C4-2B (cell line): ENCODE measurements around the gene TM7SF2.

ENCODE experiments used
- H3K27ac ChIP-seq: fragments of 450-650 bp; 2 replicates; pipeline ENCODE4 v1.5.1; 2017
- CTCF ChIP-seq: fragments of 450-650 bp; conservative IDR thresholded peaks from 2 replicates; pipeline ENCODE4 v1.5.1; 2017; ENCODE audit warnings: mild to moderate bottlenecking
- ZFX ChIP-seq: fragments of 450-650 bp; IDR thresholded peaks from 2 replicates; pipeline ENCODE4 v1.6.1; 2017

Gene TM7SF2

GRCh38 chr11:65136515-65137096 lies 24.9 kb downstream of the TM7SF2 start:
- TF ChIP-seq ZFX: no peak
- no peak for TF ChIP-seq CTCF
- H3K27ac ChIP-seq: peak overlapping the region; percentile 96; the same call in 1 of the 2 replicates

GRCh38 chr11:65141896-65142494 lies 30.3 kb downstream of the TM7SF2 start:
- no peak overlapping the region for H3K27ac ChIP-seq
- TF ChIP-seq ZFX: no peak
- no peak for TF ChIP-seq CTCF

- no peak overlapping the region for H3K27ac ChIP-seq
- TF ChIP-seq ZFX (no peak), CTCF (no peak)
These were observed 35.8 kb downstream of the TM7SF2 start for GRCh38 chr11:65147352-65148075.

- TF ChIP-seq CTCF (no peak), ZFX (no peak)
- no peak overlapping the region for H3K27ac ChIP-seq
These were observed 37.0 kb downstream of the TM7SF2 start for GRCh38 chr11:65148657-65149056.

- H3K27ac ChIP-seq: peak overlapping the region; percentile 4; the same call in 1 of the 2 replicates
These were observed 38.4 kb downstream of the TM7SF2 start for GRCh38 chr11:65150131-65150508.

- peak overlapping the region; percentile 4 for H3K27ac ChIP-seq
- TF ChIP-seq CTCF (no peak), ZFX (no peak)
These were observed 39.0 kb downstream of the TM7SF2 start for GRCh38 chr11:65150509-65151299.

- no peak overlapping the region for H3K27ac ChIP-seq
- TF ChIP-seq CTCF (no peak), ZFX (no peak)
These were observed 39.7 kb downstream of the TM7SF2 start for GRCh38 chr11:65151331-65151899.
